GM21447 (cell line): ENCODE results near the gene DCUN1D2.
"Not testable (repeated sequence)": the region's sequence is repeated elsewhere in the genome, so short reads cannot be mapped to it uniquely, and the experiment has no call there.

Experiments
- ATAC-seq: cut with Tn5 transposase; IDR thresholded peaks from one replicate; pipeline ENCODE4 v1.9.1; 2021; ENCODE audit not compliant: unreplicated experiment

DCUN1D2 gene

DNA sequence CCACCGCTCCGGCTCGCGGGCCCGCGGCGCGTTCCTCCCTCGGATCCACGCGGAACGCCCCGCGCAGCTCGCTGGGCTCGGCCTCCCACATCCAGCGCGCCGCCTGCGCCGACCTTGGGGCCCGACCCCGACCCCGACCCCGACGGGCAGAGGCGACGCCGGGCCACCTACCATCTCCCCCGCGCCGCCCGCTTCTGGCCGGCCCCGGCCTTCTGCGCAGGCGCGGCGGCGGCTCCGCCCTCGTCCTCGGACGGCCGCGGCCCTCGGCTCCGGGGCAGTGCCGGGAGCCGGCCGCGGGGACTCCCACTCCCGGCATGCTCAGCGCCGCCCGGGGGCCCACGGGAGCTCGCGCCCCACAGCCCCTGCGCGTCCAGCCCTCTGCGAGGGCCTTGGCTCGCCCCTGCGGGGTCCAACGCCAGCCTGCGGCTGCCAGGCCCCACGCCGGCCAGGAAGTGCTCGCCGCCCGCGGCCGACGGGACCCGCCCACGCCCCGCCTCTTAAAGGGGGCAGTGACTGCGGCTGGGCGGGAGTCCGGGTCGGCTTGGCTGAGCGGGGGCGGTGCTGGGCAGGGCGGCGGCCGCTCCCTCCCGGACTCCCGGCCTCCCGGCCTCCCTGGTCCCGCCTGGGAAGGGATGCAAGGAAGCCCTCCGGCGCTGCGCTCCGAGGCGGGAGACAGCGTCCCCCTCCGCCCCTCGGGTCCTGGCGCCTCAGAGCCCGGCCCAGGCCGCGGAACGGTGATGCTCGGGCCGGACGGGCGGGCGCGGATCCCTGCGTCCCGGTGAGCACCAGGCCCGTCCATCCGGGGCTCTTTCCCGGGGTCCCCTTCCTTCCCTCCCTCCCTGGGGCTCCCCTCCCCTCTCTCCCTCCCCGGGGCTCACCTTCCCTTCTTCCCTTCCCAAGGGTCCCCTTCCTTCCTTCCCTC, at the start of gene DCUN1D2:
Gene DCUN1D2, minus strand, starts transcription at position 216 of the 922 bp plus-strand sequence. Its CDS starts 42 bp downstream, at position 174.
- peak; percentile 59 for ATAC-seq

DNA sequence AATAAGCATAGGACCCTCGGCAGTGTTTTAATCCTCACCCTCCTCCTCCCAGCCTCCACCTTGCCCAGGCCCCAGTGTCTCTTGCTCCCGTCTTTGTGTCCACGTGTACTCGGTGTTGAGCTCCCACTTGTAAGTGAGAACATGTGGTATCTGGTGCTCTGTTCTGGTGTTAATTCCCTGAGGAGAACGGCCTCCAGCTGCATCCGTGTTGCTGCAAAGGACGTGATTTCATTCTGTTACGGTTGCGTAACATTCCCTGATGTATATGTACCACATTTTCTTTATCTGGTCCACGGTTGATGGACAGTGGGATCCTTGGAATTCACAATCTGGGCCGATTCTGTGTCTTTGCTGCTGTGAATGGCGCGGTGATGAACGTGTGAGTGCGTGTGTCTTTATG, 49.3 kb upstream of the DCUN1D2 start:
- no peak for ATAC-seq

DNA sequence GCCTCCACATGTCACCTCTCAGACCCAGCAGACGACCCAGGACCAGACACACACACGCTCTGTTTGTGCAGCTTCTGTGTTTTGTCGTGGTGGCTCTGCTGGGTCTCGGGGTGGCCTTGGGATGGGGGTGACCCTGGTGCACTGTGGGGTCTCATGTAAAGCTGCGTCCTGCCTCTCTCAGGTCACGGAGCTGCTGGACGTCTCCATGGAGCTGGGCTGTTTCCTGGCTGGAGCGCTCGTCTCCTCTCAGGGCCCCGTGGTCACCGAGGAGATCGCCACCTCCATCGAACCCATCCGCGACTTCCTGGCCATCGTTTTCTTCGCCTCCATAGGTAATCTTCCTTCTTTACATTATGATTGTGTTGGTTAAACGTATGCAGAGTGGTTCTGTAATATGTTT, 48.7 kb upstream of the DCUN1D2 start:
- no peak for ATAC-seq

DNA sequence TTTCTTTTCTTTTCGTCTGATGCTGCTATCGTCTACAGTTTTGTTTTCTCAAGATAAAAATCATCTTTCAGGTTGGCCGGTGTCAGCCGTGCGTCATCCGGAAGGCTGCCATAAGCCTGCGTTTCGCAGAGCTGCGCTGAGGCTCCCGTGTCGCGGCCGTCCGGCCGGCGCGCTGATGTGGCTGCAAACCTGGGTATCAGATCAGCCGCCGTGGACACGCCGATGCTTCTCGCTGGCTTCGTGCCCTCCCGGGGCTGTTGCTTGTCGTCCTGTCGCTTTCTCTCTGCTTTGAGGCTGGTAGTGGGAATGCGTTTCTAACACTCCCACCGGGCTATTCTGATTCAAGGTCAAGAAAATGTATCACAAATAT, 48.2 kb upstream of the DCUN1D2 start:
- no peak for ATAC-seq

GRCh38 chr13:113537909-113538688, 47.6 kb upstream of the DCUN1D2 start:
- ATAC-seq = no peak

DNA sequence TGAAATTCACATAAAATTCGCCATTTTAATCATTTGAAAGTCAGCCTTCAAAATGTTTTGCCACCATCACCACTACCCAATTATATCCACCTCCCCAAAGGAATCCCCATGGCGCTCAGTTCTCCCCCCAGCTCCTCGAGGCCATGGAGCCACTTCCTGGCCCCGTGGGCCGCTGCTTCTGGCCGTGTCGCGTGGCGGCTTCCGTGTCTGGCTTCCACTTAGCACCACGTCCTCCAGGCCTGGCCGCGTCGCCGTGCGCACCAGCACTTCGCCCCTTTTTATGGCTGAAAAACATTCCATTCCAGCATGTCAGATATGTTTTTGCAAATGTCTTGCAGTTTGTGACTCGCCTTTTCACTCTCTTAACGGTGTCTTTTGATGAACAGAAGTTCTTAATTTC, 46.7 kb upstream of the DCUN1D2 start:
- ATAC-seq = no peak

GRCh38 chr13:113536461-113537110, 46.1 kb upstream of the DCUN1D2 start:
- ATAC-seq = no peak

DNA sequence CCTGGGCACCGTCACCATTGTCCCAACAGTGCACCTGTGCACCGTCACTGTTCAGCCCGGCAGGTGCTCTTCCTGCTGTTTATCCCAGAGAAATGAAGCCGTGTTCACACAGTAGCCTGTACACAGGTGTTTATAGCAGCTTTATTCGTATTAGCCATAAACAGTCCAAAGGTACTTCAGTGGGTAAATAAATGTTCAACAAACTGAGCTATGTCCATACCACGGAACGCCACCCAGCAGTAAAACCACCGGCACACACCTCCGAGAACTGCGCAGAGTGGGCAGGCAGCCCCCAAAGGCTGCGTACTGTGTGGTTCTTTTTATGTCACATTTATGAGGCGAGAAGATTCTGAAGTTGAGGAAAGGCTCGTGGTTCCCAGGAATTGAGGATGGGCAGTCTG, 44.9 kb upstream of the DCUN1D2 start:
- no peak for ATAC-seq

GRCh38 chr13:113534236-113534860, 43.8 kb upstream of the DCUN1D2 start:
- no peak for ATAC-seq

DNA sequence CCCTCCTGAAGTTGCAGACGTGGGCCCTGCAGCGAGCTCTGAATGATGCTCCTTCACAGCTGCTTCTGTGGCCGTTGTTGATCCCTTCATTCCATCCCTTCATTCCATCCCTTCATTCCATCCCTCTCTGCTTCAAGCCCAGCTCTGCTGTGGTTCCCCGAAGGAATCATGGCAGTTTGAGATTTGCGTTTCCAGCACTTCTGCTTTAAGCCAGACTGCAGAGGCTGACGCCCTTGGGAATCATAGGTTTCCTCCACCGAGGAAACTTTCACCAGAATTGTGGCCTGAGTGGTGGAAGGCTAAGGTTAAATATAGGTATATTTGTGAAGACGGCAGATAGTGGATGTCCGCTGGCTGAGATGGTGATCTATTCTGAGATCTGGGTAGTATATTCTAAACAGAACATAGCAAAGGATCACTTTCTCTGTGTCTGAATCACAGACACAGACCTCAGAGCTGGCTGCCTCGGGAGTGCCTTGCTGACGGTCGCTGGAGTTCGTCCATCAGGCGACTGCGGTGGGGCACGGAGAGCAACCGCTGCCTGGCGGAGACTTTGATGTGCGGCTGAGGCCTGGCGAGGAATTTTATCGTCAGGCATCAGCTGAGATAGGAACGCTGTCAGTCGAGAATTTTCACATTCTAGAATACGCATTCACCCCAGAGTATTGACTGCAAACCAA, 42.8 kb upstream of the DCUN1D2 start:
- no peak for ATAC-seq

- no peak for ATAC-seq
These were observed 41.8 kb upstream of the DCUN1D2 start for GRCh38 chr13:113532156-113532806.

GRCh38 chr13:113531041-113531873, 40.7 kb upstream of the DCUN1D2 start:
- no peak for ATAC-seq

DNA sequence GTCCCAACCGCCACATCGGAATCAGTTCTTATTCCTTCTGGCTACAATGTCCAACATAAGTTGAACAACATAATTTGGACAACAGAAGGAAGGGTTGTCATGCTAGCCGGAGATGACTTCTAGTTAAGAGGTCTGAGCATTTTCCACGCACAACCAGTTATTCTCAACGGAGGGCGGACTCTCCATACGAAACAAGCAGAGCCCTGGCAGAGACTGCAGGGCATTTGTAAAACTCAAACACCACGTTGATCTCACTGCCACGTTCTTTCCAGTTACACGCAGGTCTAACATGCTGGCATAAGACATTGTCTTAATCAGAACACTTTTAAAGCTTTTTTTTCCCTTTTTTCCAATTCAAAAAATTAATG, 38.3 kb upstream of the DCUN1D2 start:
- no peak for ATAC-seq

GRCh38 chr13:113528101-113528812, 37.7 kb upstream of the DCUN1D2 start:
- no peak for ATAC-seq

DNA sequence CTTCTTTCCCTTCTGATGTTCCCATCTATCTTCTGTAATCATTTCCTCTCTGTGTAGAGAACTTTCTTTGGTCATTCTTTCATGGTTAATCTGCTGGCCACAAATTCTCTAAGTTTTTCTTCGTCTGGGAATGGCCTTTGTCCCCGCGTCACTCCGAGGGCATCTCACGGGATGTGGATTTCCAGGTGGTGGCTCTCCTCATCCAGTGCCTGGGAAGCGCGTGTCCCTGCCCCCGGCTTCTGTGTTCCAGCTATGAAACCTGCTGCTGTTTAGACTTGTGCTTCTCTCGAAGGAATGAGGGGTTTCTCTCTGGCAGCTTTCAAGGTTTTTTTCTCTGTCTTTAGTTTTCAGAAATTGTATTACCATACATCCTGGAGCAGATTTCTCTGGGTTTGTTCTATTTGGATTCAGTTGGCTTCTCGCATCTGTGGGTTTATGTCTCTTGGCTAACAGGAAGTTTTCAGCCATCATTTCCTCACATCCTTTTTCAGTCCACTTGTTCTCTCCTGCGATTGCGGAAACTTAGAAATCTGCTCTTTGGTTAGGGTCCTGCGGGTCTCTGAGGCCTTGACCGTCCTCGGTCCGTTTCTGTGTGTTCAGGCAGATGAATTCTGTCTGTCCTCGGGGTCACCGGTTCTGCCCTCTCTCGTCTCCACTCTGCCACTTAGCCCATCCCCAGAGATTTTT, 36.9 kb upstream of the DCUN1D2 start:
- no peak for ATAC-seq

- no peak for ATAC-seq
These were observed 36.1 kb upstream of the DCUN1D2 start for GRCh38 chr13:113526466-113527220.

- not testable (repeated sequence) for ATAC-seq
These were observed 31.9 kb upstream of the DCUN1D2 start for GRCh38 chr13:113522438-113522837.
